ENCODE results near the gene CTTNBP2.

CTTNBP2 gene

DNA sequence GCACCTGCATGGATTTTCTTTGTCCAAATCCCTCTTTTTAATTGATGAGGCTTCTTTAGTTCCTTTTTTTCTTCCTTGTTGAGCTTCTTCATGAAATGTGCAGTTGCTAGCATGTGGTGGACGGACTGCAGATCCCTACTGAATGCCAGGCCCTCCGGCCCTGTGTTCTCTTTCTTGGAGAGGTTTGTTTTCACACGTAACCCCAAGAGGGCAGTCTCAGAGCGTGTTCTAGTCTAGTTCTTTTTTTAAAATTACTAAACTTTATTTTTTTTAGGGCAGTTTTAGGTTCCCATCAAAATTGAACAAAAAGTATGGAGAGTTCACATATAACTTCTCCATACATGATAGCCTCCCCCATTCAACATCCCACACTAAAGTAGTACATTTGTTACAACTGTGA lies 203.4 kb downstream of the CTTNBP2 start:
- TF ChIP-seq, protein P1, sequence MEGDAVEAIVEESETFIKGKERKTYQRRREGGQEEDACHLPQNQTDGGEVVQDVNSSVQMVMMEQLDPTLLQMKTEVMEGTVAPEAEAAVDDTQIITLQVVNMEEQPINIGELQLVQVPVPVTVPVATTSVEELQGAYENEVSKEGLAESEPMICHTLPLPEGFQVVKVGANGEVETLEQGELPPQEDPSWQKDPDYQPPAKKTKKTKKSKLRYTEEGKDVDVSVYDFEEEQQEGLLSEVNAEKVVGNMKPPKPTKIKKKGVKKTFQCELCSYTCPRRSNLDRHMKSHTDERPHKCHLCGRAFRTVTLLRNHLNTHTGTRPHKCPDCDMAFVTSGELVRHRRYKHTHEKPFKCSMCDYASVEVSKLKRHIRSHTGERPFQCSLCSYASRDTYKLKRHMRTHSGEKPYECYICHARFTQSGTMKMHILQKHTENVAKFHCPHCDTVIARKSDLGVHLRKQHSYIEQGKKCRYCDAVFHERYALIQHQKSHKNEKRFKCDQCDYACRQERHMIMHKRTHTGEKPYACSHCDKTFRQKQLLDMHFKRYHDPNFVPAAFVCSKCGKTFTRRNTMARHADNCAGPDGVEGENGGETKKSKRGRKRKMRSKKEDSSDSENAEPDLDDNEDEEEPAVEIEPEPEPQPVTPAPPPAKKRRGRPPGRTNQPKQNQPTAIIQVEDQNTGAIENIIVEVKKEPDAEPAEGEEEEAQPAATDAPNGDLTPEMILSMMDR (IDR thresholded peaks at IDR 0.05; ENCODE audit: unreplicated experiment in 3 of 3), result peak in 2 of 3 experiments; percentile 31 to 33
- Mint-ChIP-seq H3K27me3 (ENCODE audit: low read depth) (no peaks in the 10 kb centered on the region), H3K4me3 (no peak overlapping the region), H3K36me3 (ENCODE audit: low read depth) (no peaks in the 10 kb centered on the region), H3K9me3 (no peaks in the 10 kb centered on the region), H3K4me1 (peaks cover 11% of the 10 kb centered on the region), H3K27ac (no peak overlapping the region)

DNA sequence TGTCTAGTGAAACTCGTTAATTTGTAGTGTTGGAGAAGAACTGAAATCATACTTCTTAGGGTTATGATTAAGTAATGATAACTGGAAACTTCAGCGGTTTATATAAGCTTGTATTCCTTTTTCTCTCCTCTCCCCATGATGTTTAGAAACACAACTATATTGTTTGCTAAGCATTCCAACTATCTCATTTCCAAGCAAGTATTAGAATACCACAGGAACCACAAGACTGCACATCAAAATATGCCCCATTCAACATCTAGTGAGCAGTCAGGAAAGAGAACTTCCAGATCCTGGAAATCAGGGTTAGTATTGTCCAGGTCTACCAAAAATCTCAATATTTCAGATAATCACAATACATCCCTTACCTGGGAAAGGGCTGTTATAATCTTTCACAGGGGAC lies 205.8 kb downstream of the CTTNBP2 start:
- no peak overlapping the region for H3K27ac Mint-ChIP-seq
- no peaks in the 10 kb centered on the region for H3K9me3 Mint-ChIP-seq
- peaks cover 7% of the 10 kb centered on the region for H3K4me1 Mint-ChIP-seq
- no peaks in the 10 kb centered on the region for H3K36me3 Mint-ChIP-seq (ENCODE audit: low read depth)
- H3K4me3 Mint-ChIP-seq, result no peak overlapping the region
- H3K27me3 Mint-ChIP-seq (ENCODE audit: low read depth), result no peaks in the 10 kb centered on the region
- TF ChIP-seq, protein P1 (IDR thresholded peaks at IDR 0.05; ENCODE audit: unreplicated experiment in 3 of 3), result no peak

DNA sequence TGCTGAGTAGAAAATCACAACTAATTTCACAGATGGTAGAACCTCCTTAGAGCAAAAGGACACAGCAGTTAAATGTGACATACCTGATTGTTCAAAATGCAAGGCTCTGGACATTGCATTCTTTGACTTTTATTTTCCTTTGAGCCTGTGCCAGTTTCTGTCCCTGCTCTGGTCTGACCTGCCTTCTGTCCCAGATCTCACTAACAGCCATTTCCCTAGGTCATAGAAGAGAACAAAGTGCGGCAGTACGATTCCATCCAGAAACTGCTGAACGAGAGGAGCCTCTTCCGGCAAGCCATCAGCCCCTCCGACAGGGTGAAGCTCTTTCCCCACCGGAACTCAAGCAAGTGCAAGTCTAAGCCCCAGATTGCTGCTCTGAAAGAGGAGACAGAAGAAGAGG lies 206.6 kb downstream of the CTTNBP2 start:
- Mint-ChIP-seq H3K36me3 (ENCODE audit: low read depth) (no peaks in the 10 kb centered on the region), H3K4me1 (peaks cover 7% of the 10 kb centered on the region)

DNA sequence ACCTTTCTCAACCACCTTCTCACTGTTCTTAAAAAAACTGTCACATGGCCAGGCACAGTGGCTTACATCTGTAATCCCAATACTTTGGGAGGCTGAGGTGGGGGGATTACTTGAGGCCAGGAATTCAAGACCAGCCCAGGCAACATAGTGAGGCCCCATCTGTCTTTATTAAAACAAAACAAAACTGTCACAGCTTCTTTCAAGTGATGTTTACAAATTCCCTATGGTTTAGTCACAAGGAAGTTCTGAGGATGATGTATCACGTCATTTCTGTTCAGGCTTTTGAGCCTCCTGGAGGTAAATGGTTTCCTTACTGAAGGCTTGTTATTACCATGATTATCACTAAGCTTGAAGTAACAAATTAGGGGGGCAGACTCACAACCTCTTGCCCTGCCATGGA lies 207.2 kb downstream of the CTTNBP2 start:
- H3K4me1 Mint-ChIP-seq, result peaks cover 7% of the 10 kb centered on the region
- H3K9me3 Mint-ChIP-seq, result no peaks in the 10 kb centered on the region
- H3K36me3 Mint-ChIP-seq (ENCODE audit: low read depth), result no peaks in the 10 kb centered on the region
- H3K27me3 Mint-ChIP-seq (ENCODE audit: low read depth), result no peaks in the 10 kb centered on the region
- no peak overlapping the region for H3K4me3 Mint-ChIP-seq
- TF ChIP-seq, protein P1 (IDR thresholded peaks at IDR 0.05; ENCODE audit: unreplicated experiment in 3 of 3), result no peak
- no peak overlapping the region for H3K27ac Mint-ChIP-seq

More for the DNA sequence above, 206.6 kb downstream of the CTTNBP2 start:
- no peak overlapping the region for H3K27ac Mint-ChIP-seq
- no peak overlapping the region for H3K4me3 Mint-ChIP-seq
- TF ChIP-seq, protein P1 (IDR thresholded peaks at IDR 0.05; ENCODE audit: unreplicated experiment in 3 of 3), result no peak
- H3K27me3 Mint-ChIP-seq (ENCODE audit: low read depth), result no peaks in the 10 kb centered on the region
- no peaks in the 10 kb centered on the region for H3K9me3 Mint-ChIP-seq

DNA sequence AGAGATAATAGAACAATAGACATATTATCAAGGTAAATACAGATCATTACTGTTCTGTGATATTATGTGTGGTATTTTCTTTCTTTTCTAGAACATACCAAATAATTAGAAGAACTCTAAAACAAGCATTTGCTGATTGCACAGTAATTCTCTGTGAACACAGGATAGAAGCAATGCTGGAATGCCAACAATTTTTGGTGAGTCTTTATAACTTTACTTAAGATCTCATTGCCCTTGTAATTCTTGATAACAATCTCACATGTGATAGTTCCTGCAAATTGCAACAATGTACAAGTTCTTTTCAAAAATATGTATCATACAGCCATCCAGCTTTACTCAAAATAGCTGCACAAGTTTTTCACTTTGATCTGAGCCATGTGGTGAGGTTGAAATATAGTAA lies 207.9 kb downstream of the CTTNBP2 start:
- Mint-ChIP-seq H3K9me3 (no peaks in the 10 kb centered on the region), H3K27me3 (ENCODE audit: low read depth) (no peaks in the 10 kb centered on the region), H3K27ac (no peak overlapping the region), H3K4me3 (no peak overlapping the region), H3K4me1 (peaks cover 7% of the 10 kb centered on the region), H3K36me3 (ENCODE audit: low read depth) (no peaks in the 10 kb centered on the region)
- TF ChIP-seq, protein P1 (IDR thresholded peaks at IDR 0.05; ENCODE audit: unreplicated experiment in 3 of 3), result no peak

DNA sequence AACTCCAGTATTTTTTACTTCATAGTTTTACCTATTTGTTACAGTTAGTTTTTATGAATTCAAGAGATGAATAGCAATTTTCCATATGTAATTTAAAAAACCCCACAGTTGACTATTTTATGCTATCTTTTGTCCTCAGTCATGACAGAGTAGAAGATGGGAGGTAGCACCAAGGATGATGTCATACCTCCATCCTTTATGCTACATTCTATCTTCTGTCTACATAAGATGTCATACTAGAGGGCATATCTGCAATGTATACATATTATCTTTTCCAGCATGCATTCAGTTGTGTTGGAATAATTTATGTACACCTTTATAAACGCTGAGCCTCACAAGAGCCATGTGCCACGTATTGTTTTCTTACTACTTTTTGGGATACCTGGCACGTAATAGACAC lies 209.2 kb downstream of the CTTNBP2 start:
- Mint-ChIP-seq H3K4me1 (peaks cover 7% of the 10 kb centered on the region), H3K27ac (no peak overlapping the region), H3K27me3 (ENCODE audit: low read depth) (no peaks in the 10 kb centered on the region), H3K36me3 (ENCODE audit: low read depth) (no peaks in the 10 kb centered on the region), H3K9me3 (no peaks in the 10 kb centered on the region), H3K4me3 (no peak overlapping the region)
- TF ChIP-seq, protein P1 (IDR thresholded peaks at IDR 0.05; ENCODE audit: unreplicated experiment in 3 of 3), result no peak

Measured in nephron (organoid).